Prostate gland (tissue), 2 donors: ENCODE results near the gene LAMA2. TPM values are rescaled to one million over a fixed set of nuclear protein-coding genes. Genes with fewer than 3 reads are reported as not detected.

ENCODE experiments used
- DNase-seq: peaks from one replicate; pipeline ENCODE4 v3.0.0-alpha.2; 2019; ENCODE audit warnings: low spot score
- H3K27ac ChIP-seq, 2 donors: fragments of 200-600 bp; sonication (generic); 2 replicates each; pipeline ENCODE4 v1.5.1; 2017 to 2019
- H3K27me3 ChIP-seq: fragments of 200-600 bp; sonication (generic); replicated peaks from 2 replicates; pipeline ENCODE4 v1.5.1; 2019; ENCODE audit not compliant: insufficient read depth
- H3K36me3 ChIP-seq, 2 donors: fragments of 200-600 bp; sonication (generic); 1 replicate in 1 of 2; 2 replicates in 1 of 2; pipeline versions ENCODE4 v1.5.1 to v1.8.1; 2017 to 2019
- H3K4me1 ChIP-seq: fragments of 200-600 bp; sonication (generic); replicated peaks from 2 replicates; pipeline ENCODE4 v1.5.1; 2019
- H3K4me3 ChIP-seq, 2 donors: fragments of 200-600 bp; sonication (generic); 2 replicates each; pipeline ENCODE4 v1.5.1; 2017 to 2019
- H3K9me3 ChIP-seq: fragments of 200-600 bp; sonication (generic); 2 replicates; pipeline ENCODE4 v1.5.1; 2017
- CTCF ChIP-seq, 4 experiments: fragments of 200-600 bp in 2 of 4; fragments of 450-650 bp in 2 of 4; sonication (generic) in 2 of 4; IDR thresholded peaks; 1 replicate in 3 of 4; 2 replicates in 1 of 4; pipeline ENCODE4 v1.5.1; 2016 to 2019; ENCODE audit warnings: antibody characterized with exemption in 4 of 4, mild to moderate bottlenecking in 2 of 4, moderate library complexity in 2 of 4
- POLR2A ChIP-seq: fragments of 450-650 bp; IDR thresholded peaks from one replicate; pipeline ENCODE4 v1.6.1; 2016; ENCODE audit warnings: antibody characterized with exemption, mild to moderate bottlenecking
- POLR2AphosphoS5 ChIP-seq: sonication (generic); formaldehyde crosslinking; IDR thresholded peaks from one replicate; pipeline ENCODE4 v1.6.1; 2017; ENCODE audit warnings: antibody characterized with exemption
- WGBS: methylation state at CpG from one replicate; pipeline ENCODE4 v1.1.5; 2018; 5-methylcytosine and 5-hydroxymethylcytosine counted together
- intact Hi-C: fragments of 100-400 bp; cut with DNase I; formaldehyde crosslinking; loops from one replicate; pipeline ENCODE4 v1.14.2; 2022
- total RNA-seq, 2 donors: library from RNA; depleted of rRNA; stranded (reverse); fragments of >200 nt; gene quantifications; one replicate each; pipeline ENCODE4 v1.1.0, GENCODE V29; 2016

Gene LAMA2
- total RNA-seq, 2 donors from 2014 or later = 10.1 to 89.1 TPM

DNA sequence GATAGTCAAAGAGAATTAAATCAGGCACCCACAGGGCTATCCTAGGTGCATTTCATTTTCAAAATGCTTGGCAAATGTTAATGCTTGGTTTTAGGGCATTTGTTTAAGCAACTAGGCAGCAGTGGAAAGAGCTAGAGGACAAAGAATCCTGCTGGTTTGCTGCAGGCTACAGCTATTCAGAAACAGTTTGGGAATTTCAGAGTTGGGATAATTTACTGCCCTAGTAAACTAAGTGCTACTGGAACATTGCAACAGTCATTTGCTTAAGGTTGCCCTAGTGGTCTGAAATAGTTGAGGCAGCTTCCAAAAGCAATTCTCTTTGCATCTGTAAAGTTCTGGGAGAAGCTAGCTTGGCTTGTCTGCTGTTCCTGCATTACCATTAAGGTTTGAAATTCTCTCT is 312.7 kb downstream of the LAMA2 start:
- intact Hi-C loops = no loop called here
- no peak overlapping the region for H3K27ac ChIP-seq
- no peak overlapping the region for H3K4me3 ChIP-seq
- no peaks in the 10 kb centered on the region for H3K9me3 ChIP-seq
- no peaks in the 10 kb centered on the region for H3K27me3 ChIP-seq
- no peaks in the 10 kb centered on the region for H3K36me3 ChIP-seq
- no peaks in the 10 kb centered on the region for H3K4me1 ChIP-seq
- TF ChIP-seq CTCF (IDR thresholded peaks at IDR 0.05) (peak in 2 of 4 experiments; percentile 4 to 20), POLR2AphosphoS5 (no peak), POLR2A (no peak)
- DNase-seq = no peak

- no peak overlapping the region for H3K27ac ChIP-seq
- intact Hi-C loops = no loop called here
- TF ChIP-seq POLR2AphosphoS5 (no peak), POLR2A (no peak), CTCF (IDR thresholded peaks at IDR 0.05) (no peak)
- no peaks in the 10 kb centered on the region for H3K4me1 ChIP-seq
- 95% methylated on average over 4 of the region's 4 CpGs for WGBS
- DNase-seq = no peak
- H3K27me3 ChIP-seq = no peaks in the 10 kb centered on the region
- no peak overlapping the region for H3K4me3 ChIP-seq
- H3K9me3 ChIP-seq = no peaks in the 10 kb centered on the region
- H3K36me3 ChIP-seq = no peaks in the 10 kb centered on the region
Observed at GRCh38 chr6:129197154-129197553, 314.2 kb downstream of the LAMA2 start.

DNA sequence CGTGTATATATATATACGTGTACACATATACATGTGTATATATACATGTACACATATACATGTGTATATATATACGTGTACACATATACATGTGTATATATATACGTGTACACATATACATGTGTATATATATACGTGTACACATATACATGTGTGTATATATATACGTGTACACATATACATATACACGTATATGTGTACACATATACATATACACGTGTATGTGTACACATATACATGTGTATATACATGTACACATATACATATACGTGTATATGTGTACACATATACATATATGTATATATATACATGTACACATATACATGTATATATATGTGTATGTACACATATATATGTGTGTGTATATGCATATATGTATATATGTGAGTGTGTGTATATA is 317.2 kb downstream of the LAMA2 start:
- Histone ChIP-seq H3K36me3 (no peaks in the 10 kb centered on the region), H3K4me3 (no peak overlapping the region), H3K4me1 (no peaks in the 10 kb centered on the region), H3K27me3 (no peaks in the 10 kb centered on the region), H3K9me3 (no peaks in the 10 kb centered on the region), H3K27ac (no peak overlapping the region)
- no peak for DNase-seq
- WGBS = 91% methylated on average over 9 of the region's 9 CpGs
- intact Hi-C loops = no loop called here
- TF ChIP-seq POLR2A (no peak), CTCF (IDR thresholded peaks at IDR 0.05) (no peak), POLR2AphosphoS5 (no peak)

DNA sequence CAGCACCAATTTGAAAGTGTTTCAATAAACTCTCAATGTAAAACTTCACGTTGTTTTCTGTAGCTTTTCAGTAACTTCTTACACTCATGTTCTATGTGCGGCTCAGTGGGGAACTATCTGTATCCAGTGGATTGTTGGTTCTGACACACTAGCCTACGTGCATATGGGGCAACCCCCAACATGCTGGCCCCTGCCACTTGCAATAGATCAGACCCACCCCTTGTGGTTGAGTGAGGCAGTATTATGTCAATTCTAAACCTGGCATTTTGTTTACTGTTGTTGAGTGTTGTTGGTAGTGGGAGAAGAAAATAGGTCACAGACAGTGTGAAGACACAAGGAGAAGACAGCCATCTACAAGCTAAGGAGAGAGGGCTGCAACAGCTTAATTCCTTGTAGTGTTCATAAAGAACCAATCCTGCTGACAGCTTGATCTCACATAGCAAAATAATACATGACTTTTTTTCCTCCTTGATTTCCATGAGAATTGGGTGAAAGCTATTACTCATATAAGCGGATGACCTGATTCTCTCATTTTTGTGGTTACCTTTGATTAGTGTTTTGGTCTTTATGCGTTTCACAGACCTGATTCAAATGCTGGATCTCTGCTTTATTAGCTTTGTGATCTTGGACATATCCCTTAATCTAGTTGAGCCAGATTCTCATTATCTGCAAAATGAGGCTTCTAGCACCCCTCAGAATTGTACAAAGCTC is 320.4 kb downstream of the LAMA2 start:
- intact Hi-C loops = no loop called here
- no peaks in the 10 kb centered on the region for H3K27me3 ChIP-seq

More for the DNA sequence above, 320.4 kb downstream of the LAMA2 start:
- Histone ChIP-seq H3K27ac (no peak overlapping the region), H3K4me3 (no peak overlapping the region), H3K36me3 (no peaks in the 10 kb centered on the region), H3K9me3 (no peaks in the 10 kb centered on the region), H3K4me1 (no peaks in the 10 kb centered on the region)
- 83% methylated on average over 5 of the region's 5 CpGs for WGBS
- TF ChIP-seq CTCF (IDR thresholded peaks at IDR 0.05) (no peak), POLR2A (no peak), POLR2AphosphoS5 (no peak)
- no peak for DNase-seq
